Upper lobe of right lung (tissue), 1 donor: Measurements from ENCODE around the gene LGALS1. TPM values are rescaled to one million over a fixed set of nuclear protein-coding genes. Genes with fewer than 3 reads are reported as not detected.
A peak's percentile ranks its signal among the peaks of the same experiment; 100 is the strongest.
"Not testable (repeated sequence)": the region's sequence is repeated elsewhere in the genome, so short reads cannot be mapped to it uniquely, and the experiment has no call there.

Experiments used
- ATAC-seq: fragments of 200-7000 bp; cut with Tn5 transposase; one replicate; pipeline ENCODE4 v1.9.1; 2020; ENCODE audit warnings: mild to moderate bottlenecking, moderate library complexity
- DNase-seq: peaks from one replicate; pipeline ENCODE4 v3.0.0-alpha.2; 2020
- H3K27ac ChIP-seq: fragments of 200-600 bp; one replicate; pipeline ENCODE4 v1.8.0; 2022
- H3K27me3 ChIP-seq: fragments of 200-600 bp; one replicate; pipeline ENCODE4 v1.8.0; 2022; ENCODE audit warnings: mild to moderate bottlenecking
- H3K36me3 ChIP-seq: fragments of 200-600 bp; one replicate; pipeline ENCODE4 v1.8.0; 2022
- H3K4me1 ChIP-seq: fragments of 200-600 bp; one replicate; pipeline ENCODE4 v1.8.0; 2022
- H3K4me3 ChIP-seq: fragments of 200-600 bp; one replicate; pipeline ENCODE4 v1.8.0; 2022; ENCODE audit warnings: mild to moderate bottlenecking
- H3K9me3 ChIP-seq: fragments of 200-600 bp; one replicate; pipeline ENCODE4 v1.8.0; 2022
- CTCF ChIP-seq: fragments of 200-600 bp; IDR thresholded peaks from one replicate; pipeline ENCODE4 v1.8.0; 2022; ENCODE audit warnings: antibody characterized with exemption
- intact Hi-C: fragments of 100-400 bp; cut with DNase I; formaldehyde crosslinking; loops from one replicate; pipeline ENCODE4 v1.11.0; 2022
- total RNA-seq: library from RNA; stranded (reverse); fragmentation: NEBNext Ultra II Directional; extraction: Animal tissue kit (Norgen Biotek cat#: 25700); gene quantifications from one replicate; pipeline ENCODE4 v1.2.1, GENCODE V29; 2021
- donor health status: DM: no; HTN: yes; CAD: no; lungs with severe emphysema.

Gene LGALS1
- total RNA-seq, 1 donor from 2014 or later, result 340 TPM

- Histone ChIP-seq H3K36me3 (peaks cover 37% of the 10 kb centered on the region), H3K4me1 (no peaks in the 10 kb centered on the region), H3K4me3 (no peak overlapping the region), H3K27me3 (no peaks in the 10 kb centered on the region), H3K9me3 (no peaks in the 10 kb centered on the region), H3K27ac (no peak overlapping the region)
- DNase-seq, result no peak
- TF ChIP-seq CTCF, result no peak
- no peak for ATAC-seq
- intact Hi-C loops, result loop anchor here (10.0 kb wide), 1 partner anchor 137 kb away; no protein-coding TSS in a partner anchor
Measured at GRCh38 chr22:37647928-37648327, 27.5 kb upstream of the LGALS1 start.

DNA sequence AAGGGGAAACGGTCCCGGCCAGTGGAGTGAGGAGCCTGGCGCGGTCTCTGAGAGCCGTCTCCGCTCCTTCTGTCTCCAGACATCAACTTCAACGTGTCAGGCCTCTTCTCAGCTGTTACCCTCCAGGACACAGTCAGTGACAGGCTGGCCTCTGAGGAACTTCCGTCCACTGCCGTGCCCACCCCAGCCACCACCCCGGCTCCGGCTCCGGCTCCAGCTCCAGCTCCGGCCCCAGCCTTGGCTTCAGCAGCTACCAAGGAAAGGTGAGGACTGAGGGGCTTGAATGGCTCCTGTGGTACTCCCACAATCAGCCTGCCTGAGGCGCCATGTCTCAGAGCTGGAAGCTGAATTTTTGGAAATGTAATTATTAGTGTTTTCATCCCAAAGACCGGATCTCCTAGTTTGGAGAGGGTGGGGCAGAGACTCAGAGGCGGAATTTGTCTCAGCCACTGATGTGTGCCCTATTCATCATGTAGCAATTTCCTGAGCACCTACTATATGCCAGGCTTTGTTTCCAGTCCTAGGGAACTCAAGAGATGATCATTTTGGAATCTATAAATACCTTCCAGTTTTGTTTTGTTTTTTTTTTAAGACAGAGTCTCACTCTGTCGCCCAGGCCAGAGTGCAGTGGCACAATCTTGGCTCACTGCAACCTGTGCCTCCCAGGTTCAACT lies 24.8 kb upstream of the LGALS1 start:
- intact Hi-C loops, result no loop called here
- no peak for TF ChIP-seq CTCF
- no peak for ATAC-seq
- Histone ChIP-seq H3K4me1 (no peaks in the 10 kb centered on the region), H3K4me3 (no peak overlapping the region), H3K27me3 (no peaks in the 10 kb centered on the region), H3K27ac (no peak overlapping the region), H3K36me3 (peaks cover 49% of the 10 kb centered on the region), H3K9me3 (no peaks in the 10 kb centered on the region)
- DNase-seq, result no peak

- intact Hi-C loops, result no loop called here
- Histone ChIP-seq H3K4me1 (peaks cover 11% of the 10 kb centered on the region), H3K9me3 (no peaks in the 10 kb centered on the region), H3K27me3 (no peaks in the 10 kb centered on the region), H3K36me3 (peaks cover 36% of the 10 kb centered on the region), H3K4me3 (no peak overlapping the region), H3K27ac (no peak overlapping the region)
- TF ChIP-seq CTCF, result no peak
- no peak for ATAC-seq
- DNase-seq, result no peak
Measured at GRCh38 chr22:37654563-37655251, 20.7 kb upstream of the LGALS1 start.

- intact Hi-C loops, result no loop called here
Measured at GRCh38 chr22:37655252-37655563, 20.2 kb upstream of the LGALS1 start.

DNA sequence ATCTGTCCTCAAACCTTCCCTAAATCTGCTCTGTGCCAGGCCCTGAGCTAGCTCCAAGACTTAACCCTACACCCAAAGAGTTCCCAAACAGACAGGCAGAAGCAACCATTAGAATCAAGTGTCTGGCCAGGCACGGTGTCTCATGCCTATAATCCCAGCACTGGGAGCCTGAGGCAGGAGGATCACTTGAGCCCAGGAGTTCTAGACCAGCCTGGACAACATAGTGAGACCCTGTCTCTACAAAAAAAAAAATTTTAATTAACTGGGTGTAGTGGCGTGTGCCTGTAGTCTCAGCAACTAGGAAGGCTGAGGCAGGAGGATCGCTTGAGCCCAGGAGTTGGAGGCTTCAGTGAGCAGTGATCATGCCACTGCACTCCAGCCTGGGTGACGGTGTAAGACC lies 18.9 kb upstream of the LGALS1 start:
- Histone ChIP-seq H3K36me3 (peaks cover 20% of the 10 kb centered on the region), H3K4me1 (peaks cover 26% of the 10 kb centered on the region)
- intact Hi-C loops, H3K27me3 ChIP-seq, ATAC-seq, H3K27ac ChIP-seq, H3K4me3 ChIP-seq, H3K9me3 ChIP-seq, DNase-seq: not testable (repeated sequence)

More at GRCh38 chr22:37655252-37655563, 20.2 kb upstream of the LGALS1 start:
- H3K4me1 ChIP-seq, result peaks cover 16% of the 10 kb centered on the region
- no peaks in the 10 kb centered on the region for H3K27me3 ChIP-seq
- no peak overlapping the region for H3K4me3 ChIP-seq
- no peak for ATAC-seq
- DNase-seq, result no peak
- H3K9me3 ChIP-seq, result no peaks in the 10 kb centered on the region
- H3K27ac ChIP-seq, result no peak overlapping the region
- no peak for TF ChIP-seq CTCF
- peaks cover 33% of the 10 kb centered on the region for H3K36me3 ChIP-seq

- Histone ChIP-seq H3K4me1 (peaks cover 32% of the 10 kb centered on the region), H3K4me3 (peak overlapping the region; percentile 59), H3K36me3 (peaks cover 15% of the 10 kb centered on the region), H3K9me3 (no peaks in the 10 kb centered on the region), H3K27me3 (no peaks in the 10 kb centered on the region), H3K27ac (peak overlapping the region; percentile 82)
- no peak for TF ChIP-seq CTCF
- ATAC-seq (no peak), DNase-seq (no peak)
- intact Hi-C loops, result no loop called here
Measured at GRCh38 chr22:37657590-37658132, 17.8 kb upstream of the LGALS1 start.
